Brain microvascular endothelial cell (primary cell): ENCODE data around the gene SAMD4A.
A peak's percentile ranks its signal among the peaks of the same experiment; 100 is the strongest.

Experiments used
- DNase-seq: peaks from one replicate; pipeline ENCODE4 v3.0.0-alpha.2; 2020
- H3K27ac ChIP-seq: fragments of 250-450 bp; sonication (Bioruptor Pico); 2 replicates; pipeline ENCODE4 v1.5.1; 2020; ENCODE audit warnings: mild to moderate bottlenecking, moderate library complexity
- H3K27me3 ChIP-seq: fragments of 250-450 bp; sonication (Bioruptor Pico); replicated peaks from 2 replicates; pipeline ENCODE4 v1.5.1; 2020; ENCODE audit warnings: mild to moderate bottlenecking
- H3K36me3 ChIP-seq: fragments of 250-450 bp; sonication (Bioruptor Pico); replicated peaks from 2 replicates; pipeline ENCODE4 v1.5.1; 2020; ENCODE audit warnings: mild to moderate bottlenecking
- H3K4me3 ChIP-seq: 2 replicates; pipeline ENCODE4 v1.5.1; 2011; ENCODE audit warnings: low read depth, mild to moderate bottlenecking, control low read depth, low read length, moderate library complexity
- in situ Hi-C: cut with HindIII; loops from 2 replicates; pipeline ENCODE4 v1.10.0; 2017; ENCODE audit warnings: low sequenced_read_pairs, low pct_ligation_motif_present
- TF ChIP-seq, protein P1 (sequence below): IDR thresholded peaks from 2 replicates; pipeline ENCODE4 v1.5.1; 2011; ENCODE audit warnings: low read depth, mild to moderate bottlenecking, moderate library complexity, low read length, control low read depth, inconsistent platforms; ENCODE audit errors: missing control alignments

The SAMD4A gene

DNA sequence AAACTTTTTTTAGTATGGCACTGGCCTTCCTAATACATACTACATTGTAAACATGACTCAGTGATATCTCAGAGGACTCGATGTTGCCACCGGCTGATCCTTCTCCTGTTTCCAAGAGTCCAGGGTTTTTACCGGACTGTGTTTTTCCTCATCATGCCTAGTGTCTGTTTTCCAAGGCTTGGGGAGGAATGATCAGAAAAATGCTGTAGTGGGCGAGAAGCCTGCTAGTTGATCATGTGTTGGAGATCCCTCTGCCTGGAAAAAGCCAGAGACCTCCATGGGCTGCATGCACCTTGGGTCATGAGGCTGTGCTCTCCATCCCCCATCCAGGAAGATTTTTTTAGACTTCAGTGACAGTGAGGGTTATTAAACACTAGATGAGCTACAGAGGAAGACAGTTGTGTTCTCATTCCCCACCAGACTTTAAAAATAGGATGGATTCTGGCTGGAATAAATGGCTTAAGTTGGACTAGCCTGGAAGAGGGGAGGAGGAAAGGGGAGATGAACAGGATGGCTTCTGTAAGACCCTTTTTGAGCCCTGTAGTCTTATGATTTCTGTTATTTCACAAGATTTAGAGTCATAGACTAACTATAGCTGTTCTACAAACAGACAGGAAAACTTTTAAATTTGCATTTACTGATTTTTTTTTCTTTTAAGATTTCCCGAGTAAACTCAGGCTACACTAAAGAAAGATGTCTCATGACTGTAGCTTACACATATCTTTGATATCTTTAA is 145.7 kb downstream of the SAMD4A start:
- in situ Hi-C loops, result no loop called here
- DNase-seq, result no peak
- TF ChIP-seq, protein P1, sequence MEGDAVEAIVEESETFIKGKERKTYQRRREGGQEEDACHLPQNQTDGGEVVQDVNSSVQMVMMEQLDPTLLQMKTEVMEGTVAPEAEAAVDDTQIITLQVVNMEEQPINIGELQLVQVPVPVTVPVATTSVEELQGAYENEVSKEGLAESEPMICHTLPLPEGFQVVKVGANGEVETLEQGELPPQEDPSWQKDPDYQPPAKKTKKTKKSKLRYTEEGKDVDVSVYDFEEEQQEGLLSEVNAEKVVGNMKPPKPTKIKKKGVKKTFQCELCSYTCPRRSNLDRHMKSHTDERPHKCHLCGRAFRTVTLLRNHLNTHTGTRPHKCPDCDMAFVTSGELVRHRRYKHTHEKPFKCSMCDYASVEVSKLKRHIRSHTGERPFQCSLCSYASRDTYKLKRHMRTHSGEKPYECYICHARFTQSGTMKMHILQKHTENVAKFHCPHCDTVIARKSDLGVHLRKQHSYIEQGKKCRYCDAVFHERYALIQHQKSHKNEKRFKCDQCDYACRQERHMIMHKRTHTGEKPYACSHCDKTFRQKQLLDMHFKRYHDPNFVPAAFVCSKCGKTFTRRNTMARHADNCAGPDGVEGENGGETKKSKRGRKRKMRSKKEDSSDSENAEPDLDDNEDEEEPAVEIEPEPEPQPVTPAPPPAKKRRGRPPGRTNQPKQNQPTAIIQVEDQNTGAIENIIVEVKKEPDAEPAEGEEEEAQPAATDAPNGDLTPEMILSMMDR, result no peak
- Histone ChIP-seq H3K36me3 (no peaks in the 10 kb centered on the region), H3K27me3 (no peaks in the 10 kb centered on the region), H3K27ac (no peak overlapping the region), H3K4me3 (no peak overlapping the region)

DNA sequence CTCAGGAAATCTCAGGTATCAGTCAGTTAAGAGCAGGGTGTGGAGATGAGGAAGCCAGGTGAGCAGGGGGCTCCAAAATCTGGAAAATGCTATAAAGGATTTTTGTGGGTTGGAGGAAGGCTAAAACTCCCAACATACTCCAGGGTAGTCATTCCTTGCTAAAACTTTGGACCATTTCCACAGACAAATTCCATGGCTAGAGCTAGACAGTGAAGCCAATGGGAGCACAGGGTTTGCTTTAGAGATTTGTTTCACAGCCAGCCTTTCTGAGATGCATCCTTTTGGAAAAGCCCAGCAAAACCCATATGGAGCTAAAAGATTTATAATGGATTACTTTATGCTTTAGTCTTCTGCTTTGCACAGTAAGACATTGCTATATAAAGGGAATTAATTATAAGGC is 146.5 kb downstream of the SAMD4A start:
- DNase-seq, result no peak
- Histone ChIP-seq H3K27me3 (no peaks in the 10 kb centered on the region), H3K36me3 (no peaks in the 10 kb centered on the region), H3K27ac (no peak overlapping the region), H3K4me3 (no peak overlapping the region)
- in situ Hi-C loops, result no loop called here
- TF ChIP-seq, protein P1, result no peak

DNA sequence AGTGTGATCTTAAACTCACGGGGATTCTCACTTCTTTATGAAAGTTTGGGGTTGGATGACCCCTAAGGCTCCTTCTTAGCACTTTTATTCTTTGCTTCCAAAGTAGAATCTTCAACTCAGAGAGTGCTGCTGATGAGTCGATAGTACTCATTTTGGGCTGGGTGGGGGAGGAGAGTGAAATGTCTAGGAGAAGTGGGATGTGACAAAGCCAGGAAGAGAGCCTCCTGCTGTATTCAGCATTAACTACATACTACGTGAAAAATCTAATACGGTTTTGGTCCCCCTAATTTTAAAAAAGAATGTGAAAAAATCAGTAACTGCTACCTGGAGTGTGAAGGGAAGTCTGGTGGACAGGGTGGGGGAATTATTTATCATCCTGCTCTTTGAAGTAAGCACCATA is 148.3 kb downstream of the SAMD4A start:
- in situ Hi-C loops, result no loop called here
- peak; percentile 18 for DNase-seq
- Histone ChIP-seq H3K27ac (no peak overlapping the region), H3K36me3 (no peaks in the 10 kb centered on the region), H3K4me3 (no peak overlapping the region), H3K27me3 (no peaks in the 10 kb centered on the region)
- TF ChIP-seq, protein P1, result peak; percentile 41

DNA sequence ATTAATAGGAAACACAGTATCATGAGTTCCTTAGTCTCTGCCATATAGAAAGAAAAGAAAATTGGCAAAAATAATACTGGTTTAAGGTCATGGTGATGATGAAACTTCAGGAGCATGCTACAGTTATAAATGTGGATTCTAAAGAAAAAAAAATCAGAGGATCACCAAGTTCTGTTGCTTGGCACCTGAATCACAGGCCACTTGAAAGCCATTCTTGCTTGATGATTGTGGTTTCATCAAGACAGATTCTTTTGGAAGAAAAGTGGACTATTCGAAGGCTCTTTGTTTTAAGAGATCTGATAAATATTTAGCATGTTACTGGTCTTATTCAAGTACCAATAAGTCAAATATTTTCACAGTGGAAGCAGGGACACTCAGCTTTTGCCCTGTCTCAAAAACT is 148.9 kb downstream of the SAMD4A start:
- Histone ChIP-seq H3K4me3 (no peak overlapping the region), H3K36me3 (no peaks in the 10 kb centered on the region), H3K27ac (no peak overlapping the region), H3K27me3 (no peaks in the 10 kb centered on the region)
- DNase-seq, result no peak
- in situ Hi-C loops, result no loop called here
- TF ChIP-seq, protein P1, result no peak

DNA sequence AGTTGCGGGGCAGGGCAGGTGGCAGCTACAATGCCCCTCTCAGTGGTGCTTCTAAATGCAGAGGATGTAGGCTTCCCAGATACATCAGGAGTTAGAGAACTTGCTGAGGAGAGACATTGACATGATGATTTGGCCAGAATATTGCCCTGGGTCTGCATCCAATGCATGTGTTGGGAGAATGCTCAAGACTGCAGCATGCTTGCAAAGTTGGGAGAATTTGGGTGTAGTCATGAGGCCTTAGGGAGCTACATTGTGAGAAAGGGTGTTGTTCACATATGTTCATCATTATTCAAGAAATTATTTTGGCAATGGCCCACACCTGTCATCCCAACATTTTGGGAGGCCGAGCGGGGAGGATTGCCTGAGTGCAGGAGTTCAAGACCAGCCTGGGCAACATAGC is 149.9 kb downstream of the SAMD4A start:
- Histone ChIP-seq H3K4me3 (no peak overlapping the region), H3K36me3 (no peaks in the 10 kb centered on the region), H3K27me3 (no peaks in the 10 kb centered on the region), H3K27ac (no peak overlapping the region)
- DNase-seq, result no peak
- TF ChIP-seq, protein P1, result no peak
- in situ Hi-C loops, result no loop called here

DNA sequence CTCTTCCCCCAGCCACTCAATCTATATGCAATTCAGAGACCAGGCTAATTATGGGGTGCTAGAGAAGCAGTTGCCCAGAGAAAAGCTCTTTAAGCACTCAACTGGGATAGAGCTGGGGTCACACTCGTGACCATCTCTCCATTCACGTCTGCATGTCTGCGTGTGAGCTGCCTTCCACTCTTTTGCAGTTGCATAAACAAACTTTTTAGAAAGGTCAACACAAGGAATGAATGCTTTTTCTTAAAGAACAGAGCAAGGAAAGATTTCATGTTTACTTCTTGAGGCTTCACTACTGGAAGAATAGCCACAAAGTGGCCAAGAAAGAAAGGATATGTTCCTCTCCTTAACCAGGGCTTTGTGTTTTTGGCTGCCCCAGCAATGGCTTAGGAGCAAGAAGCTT is 151.1 kb downstream of the SAMD4A start:
- TF ChIP-seq, protein P1, result no peak
- Histone ChIP-seq H3K27me3 (no peaks in the 10 kb centered on the region), H3K36me3 (no peaks in the 10 kb centered on the region), H3K27ac (no peak overlapping the region), H3K4me3 (no peak overlapping the region)
- DNase-seq, result no peak
- in situ Hi-C loops, result no loop called here
